GM12878 (cell line): ENCODE data around the gene RFX5. TPM values are rescaled to one million over a fixed set of nuclear protein-coding genes. Genes with fewer than 3 reads are reported as not detected.
A peak's percentile ranks its signal among the peaks of the same experiment; 100 is the strongest.
"Not testable (repeated sequence)": the region's sequence is repeated elsewhere in the genome, so short reads cannot be mapped to it uniquely, and the experiment has no call there.

Experiments used
- ATAC-seq: fragments of 200-7000 bp; cut with Tn5 transposase; 3 replicates; pipeline ENCODE4 v1.9.1; 2020; ENCODE audit warnings: mild to moderate bottlenecking, moderate library complexity
- BruUV-seq: library from RNA; stranded (reverse); fragments of 400-500 nt; replicated peaks from 2 replicates; lab custom pipeline; 2021; lab: Mats Ljungman, UMichigan
- CTCF ChIA-PET: fragments of 300-600 bp; sonication (Branson Sonifier 250); formaldehyde crosslinking; extraction: SDS; loops from one replicate; lab custom pipeline; 2021; ENCODE audit warnings: inconsistent platforms; lab: Yijun Ruan, JAX
- POLR2A ChIA-PET: fragments of 350-600 bp; formaldehyde crosslinking; extraction: SDS; loops from one replicate; lab custom pipeline; 2021; ENCODE audit warnings: inconsistent platforms; lab: Charles Lee
- RAD21 ChIA-PET: fragments of 300-600 bp; sonication (Branson Sonifier 250); formaldehyde crosslinking; loops from one replicate; lab custom pipeline; 2023; ENCODE audit warnings: antibody characterized with exemption; ENCODE audit not compliant: unreplicated experiment; lab: Charles Lee
- SMC1A ChIA-PET: fragments of 300-600 bp; sonication (Branson Sonifier 250); formaldehyde crosslinking; loops from one replicate; lab custom pipeline; 2023; ENCODE audit not compliant: unreplicated experiment, uncharacterized antibody; lab: Charles Lee
- DNase-seq: peaks from one replicate; pipeline ENCODE4 v3.0.0-alpha.2; 2011; ENCODE audit warnings: low read depth, low spot score
- FAIRE-seq: peaks from 3 replicates; lab custom pipeline; 2011; peaks lifted over from hg19 to GRCh38; lab: Jason Lieb, UNC
- H2AFZ ChIP-seq: 2 replicates; pipeline ENCODE4 v1.6.0; 2011; ENCODE audit warnings: low read depth, low read length, control low read depth; ENCODE audit not compliant: control insufficient read depth
- H3K27ac ChIP-seq: 2 replicates; pipeline ENCODE4 v1.5.1; 2011; ENCODE audit warnings: control low read depth; ENCODE audit not compliant: control insufficient read depth, insufficient read depth
- H3K27me3 ChIP-seq, 2 experiments: replicated peaks in 1 of 2; 2 replicates each; pipeline versions ENCODE4 v1.6.0 to v1.6.1; 2011; ENCODE audit warnings: low read length in 1 of 2; ENCODE audit not compliant: control insufficient read depth in 2 of 2, insufficient read depth in 2 of 2
- H3K36me3 ChIP-seq, 2 experiments: 2 replicates each; pipeline ENCODE4 v1.5.1; 2011; ENCODE audit warnings: low read length in 1 of 2; ENCODE audit not compliant: control insufficient read depth in 2 of 2, insufficient read depth in 2 of 2
- H3K4me1 ChIP-seq: 2 replicates; pipeline ENCODE4 v1.6.1; 2011; ENCODE audit warnings: mild to moderate bottlenecking, low read length, moderate library complexity, mixed read lengths; ENCODE audit not compliant: control insufficient read depth, insufficient read depth
- H3K4me2 ChIP-seq: 2 replicates; pipeline ENCODE4 v1.6.0; 2011; ENCODE audit warnings: control low read depth; ENCODE audit not compliant: control insufficient read depth, insufficient read depth
- H3K4me3 ChIP-seq: fragments of 200-600 bp; sonication (generic); 2 replicates; pipeline ENCODE4 v1.5.1; 2016
- H3K79me2 ChIP-seq: 2 replicates; pipeline ENCODE4 v1.6.0; 2011; ENCODE audit warnings: low read length; ENCODE audit not compliant: control insufficient read depth, insufficient read depth
- H3K9ac ChIP-seq: 2 replicates; pipeline ENCODE4 v1.8.0; 2011; ENCODE audit warnings: low read length, control low read depth, mixed read lengths; ENCODE audit not compliant: control insufficient read depth, insufficient read depth
- H3K9me3 ChIP-seq: replicated peaks from 3 replicates; pipeline ENCODE4 v1.5.1; 2011; ENCODE audit warnings: mild to moderate bottlenecking, low read length; ENCODE audit not compliant: control insufficient read depth, insufficient read depth
- H4K20me1 ChIP-seq: 2 replicates; pipeline ENCODE4 v1.6.0; 2011; ENCODE audit not compliant: control insufficient read depth, insufficient read depth
- BRCA1 ChIP-seq: IDR thresholded peaks from 2 replicates; pipeline ENCODE4 v1.6.1; 2011; ENCODE audit warnings: low read depth, low read length, improper control_type of control experiment
- CBX3 ChIP-seq: fragments of 200-600 bp; sonication (generic); IDR thresholded peaks from 2 replicates; pipeline ENCODE4 v1.6.1; 2016; ENCODE audit warnings: low read depth, borderline replicate concordance
- CREM ChIP-seq: IDR thresholded peaks from 2 replicates; pipeline ENCODE4 v1.6.1; 2014; ENCODE audit warnings: antibody characterized with exemption, low read depth
- EP300 ChIP-seq, 2 experiments: fragments of 150-350 bp in 1 of 2; IDR thresholded peaks; 2 replicates each; pipeline ENCODE4 v1.6.1; 2011 to 2012; ENCODE audit warnings: low read depth in 2 of 2, low read length in 2 of 2, borderline replicate concordance in 1 of 2, improper control_type of control experiment in 1 of 2, inconsistent platforms in 1 of 2; ENCODE audit not compliant: control insufficient read depth in 1 of 2
- JUND ChIP-seq: IDR thresholded peaks from 2 replicates; pipeline ENCODE4 v1.6.1; 2012; ENCODE audit warnings: low read depth, mild to moderate bottlenecking, low read length, improper control_type of control experiment, moderate library complexity
- LARP7 ChIP-seq: fragments of 450-650 bp; IDR thresholded peaks from 2 replicates; pipeline ENCODE4 v1.6.1; 2017; ENCODE audit warnings: mild to moderate bottlenecking
- MEF2A ChIP-seq: IDR thresholded peaks from 2 replicates; pipeline ENCODE4 v1.6.1; 2011; ENCODE audit warnings: low read depth, mild to moderate bottlenecking, low read length, moderate library complexity; ENCODE audit not compliant: insufficient read depth
- NFXL1 ChIP-seq: fragments of 450-650 bp; IDR thresholded peaks from 2 replicates; pipeline ENCODE4 v1.6.1; 2017; ENCODE audit warnings: antibody characterized with exemption, mild to moderate bottlenecking, borderline replicate concordance
- RUNX3 ChIP-seq: IDR thresholded peaks from 2 replicates; pipeline ENCODE4 v1.6.1; 2012; ENCODE audit warnings: low read length, inconsistent platforms
- SPI1 ChIP-seq: IDR thresholded peaks from 2 replicates; pipeline ENCODE4 v1.6.1; 2011; ENCODE audit warnings: low read depth, mild to moderate bottlenecking, low read length, moderate library complexity, borderline replicate concordance; ENCODE audit not compliant: insufficient read depth
- TCF3 ChIP-seq: IDR thresholded peaks from 2 replicates; pipeline ENCODE4 v1.6.1; 2012; ENCODE audit warnings: low read depth, mild to moderate bottlenecking, low read length, borderline replicate concordance; ENCODE audit not compliant: insufficient read depth
- ZZZ3 ChIP-seq: IDR thresholded peaks from 2 replicates; pipeline ENCODE4 v1.6.1; 2011; ENCODE audit warnings: low read depth; ENCODE audit not compliant: control insufficient read depth, insufficient read length
- WGBS: methylation state at CpG from one replicate; pipeline ENCODE4 v1.1.6; 2016; ENCODE audit warnings: low lambda C conversion rate; ENCODE audit not compliant: insufficient replicate concordance, insufficient coverage; ENCODE audit errors: missing lambda C conversion rate; 5-methylcytosine and 5-hydroxymethylcytosine counted together
- in situ Hi-C: fragments of 300-500 bp; cut with MboI; formaldehyde crosslinking; loops from 9 replicates; pipeline ENCODE4 v1.14.3; 2018; ENCODE audit warnings: mixed read lengths
- intact Hi-C: fragments of 100-400 bp; cut with micrococcal nuclease; formaldehyde crosslinking; loops from one replicate; pipeline ENCODE4 v1.14.2; 2022; ENCODE audit not compliant: unreplicated experiment
- polyA plus RNA-seq, 11 experiments: library from polyadenylated mRNA; depleted of rRNA in 4 of 11; unstranded in 6 of 11; stranded (reverse) in 5 of 11; fragments of >200 nt; fragmentation: Nextera tagmentation in 4 of 11; fragmentation: Illumina TruSeq in 1 of 11; extraction: Ambion mirVana in 4 of 11; extraction: Trizol in 1 of 11; gene quantifications; 1 replicate in 1 of 11; 2 replicates in 10 of 11; pipeline versions ENCODE4 v1.2.1 to v1.2.3, GENCODE V29; 2011 to 2016; ENCODE audit warnings: inconsistent platforms in 2 of 11, missing spikeins in 2 of 11, low read depth in 1 of 11
- total RNA-seq, 4 experiments: library from RNA; depleted of rRNA in 3 of 4; stranded (reverse); fragments of >200 nt in 3 of 4; fragmentation: Illumina TruSeq in 1 of 4; extraction: Trizol in 1 of 4; gene quantifications; 2 replicates each; pipeline versions ENCODE4 v1.2.1 to v1.2.3, GENCODE V29; 2013 to 2021
- TF ChIP-seq, protein P1 (sequence below): IDR thresholded peaks from 2 replicates; pipeline ENCODE4 v1.6.1; 2012; ENCODE audit warnings: low read depth, low read length, improper control_type of control experiment

Gene RFX5
- total and polyA plus RNA-seq, 10 of the 15 experiments (the other 5 are each of a cell fraction or from before 2014, with no cell fraction given), result 14.1 to 198 (median 124) TPM

DNA sequence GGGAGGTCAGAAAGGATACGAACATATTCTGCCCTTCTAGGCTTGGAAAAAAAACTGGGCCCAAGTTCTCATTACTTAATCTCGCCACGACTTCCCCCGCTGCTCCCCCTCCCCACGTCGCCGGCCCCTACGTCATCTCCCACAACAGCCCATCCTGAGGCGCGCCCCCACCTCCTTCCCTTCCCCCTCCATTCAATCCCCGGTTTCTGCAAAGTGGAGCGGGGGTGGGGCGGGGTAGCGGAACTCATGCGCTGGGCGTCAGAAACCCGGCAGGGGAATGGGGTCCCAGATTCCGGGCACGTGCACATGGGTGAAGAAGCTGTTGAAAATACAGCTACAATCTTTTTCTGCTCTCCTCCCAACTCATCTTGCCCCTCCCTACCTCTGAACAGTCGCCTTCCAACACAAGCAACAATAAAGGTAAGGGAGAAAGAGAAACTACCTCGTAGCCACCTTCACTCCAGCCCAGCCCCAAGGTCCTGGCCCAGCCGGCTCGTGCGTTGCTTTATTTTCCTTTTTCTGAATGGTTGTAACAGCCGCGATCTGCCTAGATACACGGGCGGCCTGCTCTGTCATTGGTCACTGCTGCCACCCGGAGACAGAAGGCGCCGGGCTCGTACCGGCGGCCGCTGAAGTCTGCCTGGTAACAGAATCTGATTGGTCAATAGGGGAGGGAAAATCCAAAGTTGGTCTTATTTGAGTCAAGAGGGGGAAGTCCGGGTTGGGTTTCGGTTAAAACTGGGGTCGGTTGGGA, at the start of gene RFX5 (continued):
- TF ChIP-seq SPI1 (peak; percentile 37; the same call in 1 of the 2 replicates), NFXL1 (no peak), BRCA1 (no peak), EP300 (IDR thresholded peaks at IDR 0.05; ENCODE audit: borderline replicate concordance in 1 of 2, control insufficient read depth in 1 of 2, low read depth in 2 of 2, low read length in 2 of 2) (peak; percentile 75 to 93), JUND (0 out of 2 replicates have a peak, but pooled peaks have one; percentile 66), ZZZ3 (no peak), MEF2A (peak; percentile 51; the same call in 1 of the 2 replicates), RUNX3 (peak; percentile 77), CREM (peak; percentile 88), TCF3 (0 out of 2 replicates have a peak, but pooled peaks have one; percentile 59), LARP7 (no peak), CBX3 (no peak)
- TF ChIP-seq, protein P1, sequence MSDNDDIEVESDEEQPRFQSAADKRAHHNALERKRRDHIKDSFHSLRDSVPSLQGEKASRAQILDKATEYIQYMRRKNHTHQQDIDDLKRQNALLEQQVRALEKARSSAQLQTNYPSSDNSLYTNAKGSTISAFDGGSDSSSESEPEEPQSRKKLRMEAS, result peak; percentile 76; the same call in 1 of the 2 replicates

DNA sequence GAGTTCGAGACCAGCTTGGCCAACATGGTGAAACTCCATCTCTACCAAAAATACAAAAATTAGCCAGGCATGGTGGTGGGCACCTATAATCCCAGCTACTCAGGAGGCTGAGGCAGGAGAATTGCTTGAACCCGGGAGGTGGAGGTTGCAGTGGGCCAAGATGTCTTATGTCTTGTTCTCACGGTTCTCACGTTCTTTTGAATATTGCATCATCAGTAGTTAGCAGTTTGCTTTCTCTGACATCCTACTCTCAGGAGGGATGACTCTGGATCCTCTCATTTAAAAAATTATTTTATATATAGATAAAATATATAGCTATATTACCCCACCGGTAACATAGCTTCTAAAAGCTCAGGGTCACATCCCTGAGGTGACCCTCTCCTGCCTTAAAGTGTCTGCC, 49.2 kb upstream of the RFX5 start:
- WGBS, result 61% methylated on average over 5 of the region's 5 CpGs
- peaks cover 20% of the 10 kb centered on the region for H3K79me2 ChIP-seq
- RAD21 ChIA-PET, result interaction anchor here (0.8 to 1.2 kb wide), 3 partner anchors 55 to 90 kb away, joined by 3 read pairs; no protein-coding TSS in a partner anchor

More for the DNA sequence above, 49.2 kb upstream of the RFX5 start:
- ChIA-PET SMC1A (interaction anchor here (1.0 to 3.9 kb wide), 4 partner anchors 12 to 94 kb away, joined by 3 to 16 read pairs (median 3); no protein-coding TSS in a partner anchor), CTCF (interaction anchor here (0.7 to 4.3 kb wide), 5 partner anchors 9 to 115 kb away, joined by 3 to 21 read pairs (median 7); no protein-coding TSS in a partner anchor), POLR2A (interaction anchor here (0.6 kb wide), 1 partner anchor 318 kb away, joined by 3 read pairs; no protein-coding TSS in a partner anchor)
- DNase-seq, H3K27ac ChIP-seq, intact Hi-C loops, H2AFZ ChIP-seq, H3K9ac ChIP-seq, H4K20me1 ChIP-seq, H3K4me3 ChIP-seq, H3K4me2 ChIP-seq, FAIRE-seq, H3K36me3 ChIP-seq, in situ Hi-C loops, H3K4me1 ChIP-seq, BruUV-seq, ATAC-seq, H3K27me3 ChIP-seq, H3K9me3 ChIP-seq: not testable (repeated sequence)
